Ecto neural progenitor cell (in vitro differentiated cells): ENCODE measurements around the gene ITPA.

ENCODE experiments used
- DNase-seq: peaks from one replicate; pipeline ENCODE4 v3.0.0-alpha.2; 2018; ENCODE audit warnings: low spot score

The ITPA gene

DNA sequence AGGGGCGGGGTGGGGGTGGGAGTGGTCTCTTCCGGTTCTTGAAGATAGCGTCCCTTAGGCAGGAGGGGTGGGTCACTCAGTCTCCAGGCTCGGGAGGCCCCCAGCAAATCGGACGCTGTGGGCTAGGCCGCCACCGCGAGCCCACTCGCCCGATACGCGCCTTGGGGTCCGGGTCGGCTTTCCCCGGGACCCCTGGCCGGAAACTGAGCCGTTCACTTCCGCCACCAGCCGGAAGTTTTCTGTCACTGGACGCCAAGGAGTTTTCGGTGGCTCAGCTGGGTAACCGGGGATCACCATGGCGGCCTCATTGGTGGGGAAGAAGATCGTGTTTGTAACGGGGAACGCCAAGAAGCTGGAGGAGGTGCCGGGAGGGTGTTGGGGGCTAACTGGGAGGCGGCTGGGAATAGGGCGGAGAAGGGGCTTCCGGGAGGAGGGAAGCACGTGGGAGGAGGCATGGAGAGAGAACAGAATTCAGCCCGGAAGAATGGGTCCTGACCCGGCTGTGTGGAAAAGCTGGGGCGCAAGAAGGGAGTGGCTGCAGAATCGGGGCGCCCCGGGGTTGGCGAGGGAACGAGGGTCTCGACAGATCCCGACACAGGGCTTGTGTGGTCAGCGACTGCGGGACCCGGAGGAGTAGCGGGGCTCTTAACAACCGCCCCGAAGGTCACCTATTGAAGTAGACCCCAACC lies at the start of gene ITPA:
Gene ITPA (plus strand): TSS at position 242 of the 689 bp plus-strand sequence. CDS start 54 bp downstream, at position 296.
- peak; percentile 81 for DNase-seq

DNA sequence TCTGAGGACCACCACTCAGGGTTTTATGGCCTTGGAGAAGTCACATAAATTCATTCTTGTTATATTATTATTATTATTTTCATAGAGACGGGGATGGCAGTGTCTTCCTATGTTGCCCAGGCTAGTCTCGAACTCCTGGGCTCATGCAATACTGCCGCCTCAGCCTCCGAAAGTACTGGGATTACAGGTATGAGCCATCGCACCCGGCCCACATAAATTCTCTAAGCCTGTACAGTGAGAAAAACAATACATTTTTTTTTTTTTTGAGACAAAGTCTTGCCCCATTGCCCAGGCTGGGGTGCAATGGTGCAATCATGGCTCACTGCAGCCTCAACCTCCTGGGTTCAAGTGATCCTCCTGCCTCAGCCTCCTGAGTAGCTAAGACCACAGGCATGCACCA lies 48.9 kb upstream of the ITPA start:
- no peak for DNase-seq

DNA sequence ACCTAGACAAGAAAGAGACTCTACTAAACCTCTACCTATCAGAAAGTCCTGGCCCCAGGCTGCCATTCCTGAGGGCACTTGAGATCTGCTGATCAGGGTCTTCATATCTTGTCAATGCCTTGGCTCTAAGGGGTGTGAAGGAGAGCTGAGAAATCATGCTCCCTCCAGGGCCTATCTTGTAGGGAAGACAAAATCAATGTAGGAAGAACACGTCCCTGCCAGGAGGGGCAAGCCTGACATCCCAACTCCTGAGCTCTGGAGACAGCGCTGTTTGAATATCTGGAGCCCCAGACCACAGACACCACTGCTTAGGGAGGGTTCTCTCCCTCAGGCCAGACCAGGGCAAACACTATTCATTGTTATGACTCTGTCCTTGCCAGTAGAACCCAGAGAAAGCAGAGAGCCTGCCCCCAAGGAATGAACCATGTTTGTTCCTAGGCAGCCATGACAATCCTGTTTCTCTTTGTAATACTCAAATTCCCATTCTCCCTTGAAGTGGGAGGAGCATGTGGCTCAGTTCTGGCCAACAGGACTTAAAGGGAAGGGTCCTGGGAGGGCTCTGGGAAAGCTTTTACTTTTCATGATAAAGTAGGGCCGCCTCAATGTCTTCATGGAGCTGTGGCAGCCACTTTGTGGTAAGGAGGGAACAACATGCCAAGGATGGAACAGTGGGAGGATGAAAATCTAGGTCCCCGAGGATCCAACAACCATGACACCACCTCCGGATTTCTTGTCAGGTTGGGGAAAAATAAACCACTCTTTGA lies 47.8 kb upstream of the ITPA start:
- DNase-seq: no peak

DNA sequence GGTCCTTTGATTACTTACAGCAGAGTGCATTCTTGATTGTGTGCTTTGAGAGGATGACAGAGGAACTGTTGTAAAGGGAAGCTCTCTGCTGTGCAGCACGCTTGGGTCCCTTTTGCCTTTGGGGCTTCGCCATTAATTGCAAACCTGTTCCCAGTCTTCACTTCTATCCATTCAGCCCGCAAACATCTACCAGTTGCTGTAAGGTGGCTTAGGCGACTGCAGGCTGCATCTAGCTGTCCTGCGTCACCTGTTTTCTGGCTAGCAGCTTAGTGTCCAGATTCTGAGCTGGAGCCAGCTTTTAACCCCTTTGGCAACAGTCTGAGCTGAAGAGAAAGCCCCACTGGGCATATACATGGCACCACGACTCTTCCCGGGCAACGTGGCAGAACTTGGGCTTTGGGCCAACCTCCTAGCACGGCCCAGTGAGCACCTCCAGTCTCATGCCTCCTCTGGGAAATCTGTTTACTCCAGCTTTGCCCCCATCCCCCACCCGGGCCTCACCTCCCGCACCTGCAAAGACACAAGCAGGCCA lies 47.2 kb upstream of the ITPA start:
- no peak for DNase-seq

DNA sequence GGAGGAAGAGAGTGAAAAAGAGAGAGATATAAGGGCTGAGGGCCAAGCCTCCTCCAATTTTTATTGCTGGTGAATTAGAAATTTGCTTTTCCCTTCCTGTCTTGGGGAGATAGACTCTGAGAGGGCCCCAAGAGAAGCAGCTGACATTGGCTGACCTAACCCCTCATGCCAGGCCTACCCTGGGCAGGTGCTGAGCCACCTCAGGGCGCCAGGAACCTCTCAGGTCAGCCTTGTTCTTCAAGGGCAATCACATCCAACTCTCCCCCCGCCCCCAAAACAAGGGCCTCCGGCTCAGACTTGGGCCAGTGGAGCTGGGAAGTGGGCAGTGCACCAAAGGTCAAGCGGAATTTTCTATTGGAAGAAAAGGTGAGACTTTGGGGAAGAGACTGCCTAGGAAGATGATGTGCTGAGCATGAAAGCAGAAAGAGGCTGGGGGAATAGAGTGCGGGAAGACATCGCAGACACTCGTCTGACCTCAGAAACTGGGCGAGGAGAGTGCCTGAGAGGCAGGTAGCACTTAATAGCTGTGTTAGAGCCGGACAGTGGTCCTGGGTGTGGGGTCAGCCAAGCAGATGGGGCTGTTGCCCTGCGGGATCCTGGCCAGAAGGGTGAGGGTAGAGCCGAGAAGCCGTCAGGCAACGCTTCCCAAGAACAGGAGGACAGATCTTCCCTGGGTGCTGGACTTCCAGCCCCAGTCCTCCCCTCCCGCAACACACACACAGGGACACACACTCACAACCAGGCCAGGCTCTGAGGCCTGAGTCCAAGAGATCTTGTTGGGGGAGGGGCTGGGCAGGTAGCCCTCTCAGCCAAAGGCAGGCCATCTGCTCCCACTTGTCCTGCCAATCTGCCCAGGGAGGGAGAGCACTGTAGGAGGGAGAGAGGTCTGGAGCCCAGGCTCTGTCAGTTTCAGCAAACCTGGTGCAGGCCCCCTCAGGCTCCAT lies 45.9 kb upstream of the ITPA start:
- DNase-seq: no peak

DNA sequence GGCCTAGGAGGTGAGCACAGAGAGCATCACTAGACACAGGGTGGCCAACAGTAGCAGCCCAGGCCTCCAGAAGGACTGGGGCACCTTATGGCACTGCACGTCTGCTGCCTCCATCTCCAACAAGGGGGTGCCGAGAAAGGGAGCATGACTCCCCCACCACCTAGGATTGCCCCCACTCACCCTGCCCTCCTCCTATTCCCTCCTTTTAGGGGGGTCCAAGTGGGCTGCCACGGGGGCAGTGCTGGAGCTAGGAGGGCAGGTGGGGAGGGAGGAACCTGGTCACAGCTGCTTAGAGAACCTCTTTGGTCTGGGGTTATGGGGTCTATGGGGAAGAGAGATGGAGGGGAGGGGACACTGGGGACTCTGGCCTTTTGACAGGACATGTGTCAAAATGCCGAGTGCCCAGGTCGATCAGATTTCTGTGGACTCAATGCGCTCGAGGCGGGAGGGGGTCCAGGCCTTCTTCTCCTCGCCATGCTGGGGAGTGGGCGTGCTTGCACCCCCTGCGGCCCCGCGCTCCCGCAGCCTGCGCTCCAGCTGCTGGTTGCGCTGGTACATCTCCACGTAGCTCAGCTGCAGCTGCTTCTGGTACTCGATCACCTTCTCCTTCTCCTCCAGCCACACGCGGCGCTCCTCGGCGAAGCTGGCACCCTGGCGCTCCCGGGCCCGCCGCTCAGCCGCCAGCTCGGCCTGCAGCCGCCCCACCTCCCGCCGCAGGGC lies 45.1 kb upstream of the ITPA start:
- DNase-seq: no peak

DNA sequence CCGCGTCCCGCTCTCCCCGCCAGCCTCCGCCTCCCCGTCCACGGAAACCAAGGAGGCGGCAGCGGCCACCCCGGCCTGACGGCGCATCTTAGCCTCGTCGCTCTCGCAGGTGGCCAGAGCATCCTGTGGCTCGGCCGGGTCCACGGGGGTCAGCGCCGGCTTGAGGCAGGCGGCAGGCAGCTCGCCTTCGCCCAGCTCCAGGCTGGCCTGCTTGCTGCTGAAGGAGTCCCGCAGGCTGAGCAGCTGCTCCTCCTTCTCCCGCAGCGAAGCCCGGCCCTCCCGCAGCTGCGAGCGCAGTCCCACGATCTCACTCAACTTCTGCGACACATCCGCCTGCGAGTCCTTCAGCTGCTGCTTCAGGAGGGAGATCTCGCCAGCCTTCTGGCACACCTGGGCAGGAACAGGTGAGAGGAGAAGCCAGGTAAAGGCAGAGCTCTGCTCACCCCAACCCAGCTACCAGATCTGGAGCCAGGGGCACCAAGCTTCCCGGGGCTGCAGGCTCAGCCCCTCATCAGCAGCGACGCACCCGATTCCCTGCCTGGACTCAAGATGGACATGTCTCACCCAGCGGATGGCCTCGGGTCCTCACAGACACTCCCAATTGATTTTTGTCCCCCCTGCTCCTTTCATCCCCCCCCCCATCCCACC lies 44.4 kb upstream of the ITPA start:
- DNase-seq: no peak

DNA sequence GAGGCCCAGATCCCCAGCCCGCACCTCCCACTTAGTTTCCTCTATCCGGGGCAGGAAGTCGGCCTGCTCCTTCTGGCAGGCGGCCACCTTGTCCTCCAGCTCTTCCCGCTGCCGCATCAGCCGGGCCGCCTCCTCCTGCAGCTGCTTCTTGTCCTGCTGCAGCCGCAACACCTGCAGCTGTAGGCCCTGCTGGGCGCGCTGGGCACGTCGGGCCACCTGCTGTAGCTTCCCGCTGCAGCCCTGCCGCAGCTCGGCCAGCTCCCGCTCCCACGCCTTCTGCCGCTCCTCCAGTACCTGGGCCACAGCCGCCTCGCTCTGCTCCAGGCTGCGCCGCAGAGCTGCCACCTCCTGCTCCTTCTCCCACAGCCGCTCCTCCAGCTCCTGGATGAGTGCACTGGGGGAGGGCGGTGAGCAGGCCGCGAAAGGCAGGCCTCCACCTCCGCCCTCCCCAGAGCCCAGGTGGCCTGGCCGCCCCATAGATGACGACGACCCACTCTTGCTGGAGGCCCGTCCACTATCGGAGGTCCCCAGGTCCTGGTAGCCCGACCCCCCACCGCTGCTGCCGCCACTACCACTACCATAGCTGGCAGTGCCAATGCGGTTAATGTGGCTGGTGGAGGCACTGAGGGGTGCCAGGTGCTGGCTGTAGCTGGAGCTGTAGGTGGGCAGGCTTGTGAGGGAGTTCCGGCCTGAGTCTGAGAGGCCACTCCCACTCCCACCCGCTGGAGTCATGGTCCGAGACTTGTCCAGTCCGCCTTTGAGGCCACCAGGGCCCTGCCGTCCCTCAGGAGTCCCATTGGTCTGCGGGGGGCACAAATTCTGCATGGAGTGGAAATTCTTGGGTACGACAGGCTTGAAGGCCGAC lies 43.6 kb upstream of the ITPA start:
- DNase-seq: no peak

DNA sequence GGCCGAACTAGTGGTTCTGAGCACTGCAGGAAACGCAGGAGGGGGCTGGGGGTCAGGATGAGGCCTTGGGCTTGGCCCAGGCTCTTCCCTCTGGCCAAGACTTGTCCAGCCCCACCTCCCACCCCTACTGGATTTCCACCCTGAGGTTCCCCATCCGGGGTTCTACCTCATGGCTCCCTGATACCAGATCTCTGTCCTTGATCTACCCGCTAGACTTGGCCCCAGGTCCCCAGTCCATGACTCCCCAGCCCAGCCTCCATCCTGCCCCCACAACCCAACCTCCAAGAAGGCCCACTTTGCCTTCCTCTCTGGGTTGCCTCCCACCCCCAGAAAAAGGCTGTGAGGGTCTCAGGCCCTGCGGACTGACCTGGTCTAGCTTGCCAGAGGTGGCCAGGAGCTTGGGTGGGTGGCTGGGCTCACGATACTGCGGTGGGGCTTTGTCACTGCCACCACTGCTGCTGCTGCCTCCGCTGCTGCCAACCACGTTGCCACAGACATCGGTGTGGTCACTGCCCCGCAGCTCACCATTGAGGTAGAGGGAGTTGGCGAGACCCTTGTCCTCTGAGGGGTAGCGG lies 42.9 kb upstream of the ITPA start:
- no peak for DNase-seq

DNA sequence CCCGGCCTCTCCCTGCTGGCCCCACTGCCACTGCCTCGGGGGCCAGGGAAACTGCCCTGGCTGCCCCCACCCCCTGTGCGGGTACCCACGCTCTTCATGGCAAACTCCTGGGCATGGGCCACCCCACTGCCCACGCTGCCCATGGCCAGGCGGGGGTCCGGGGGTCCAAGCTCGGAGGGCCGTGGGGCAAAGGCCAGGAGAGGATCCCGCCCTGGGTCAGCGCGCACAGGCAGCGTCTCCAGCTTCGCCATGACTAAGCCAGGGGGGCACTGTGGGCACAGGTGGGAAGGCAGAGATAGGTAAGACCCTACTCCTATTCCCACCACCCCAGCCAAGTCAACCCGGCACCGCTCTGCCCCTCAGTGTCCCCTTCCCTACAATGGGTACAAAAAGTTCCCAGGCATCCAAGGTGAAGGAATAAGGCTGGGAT lies 42.4 kb upstream of the ITPA start:
- no peak for DNase-seq

DNA sequence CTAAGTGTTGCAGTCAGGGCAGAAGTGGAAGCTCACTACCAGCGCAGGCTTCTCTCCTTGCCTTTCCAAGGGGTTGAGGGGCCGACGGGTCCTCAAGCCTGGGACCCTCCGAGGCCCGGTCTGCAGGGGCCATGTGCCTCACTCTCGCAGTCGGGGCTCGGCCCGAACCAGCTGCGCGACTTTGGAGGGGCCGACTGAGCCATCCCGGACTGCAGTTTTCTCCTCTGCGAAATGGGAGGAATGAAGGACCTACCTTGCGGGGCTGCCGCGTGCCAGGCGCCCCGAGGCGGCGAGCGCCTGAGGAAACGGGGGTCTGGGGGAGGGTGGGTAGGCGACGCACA lies 41.6 kb upstream of the ITPA start:
- DNase-seq: no peak

DNA sequence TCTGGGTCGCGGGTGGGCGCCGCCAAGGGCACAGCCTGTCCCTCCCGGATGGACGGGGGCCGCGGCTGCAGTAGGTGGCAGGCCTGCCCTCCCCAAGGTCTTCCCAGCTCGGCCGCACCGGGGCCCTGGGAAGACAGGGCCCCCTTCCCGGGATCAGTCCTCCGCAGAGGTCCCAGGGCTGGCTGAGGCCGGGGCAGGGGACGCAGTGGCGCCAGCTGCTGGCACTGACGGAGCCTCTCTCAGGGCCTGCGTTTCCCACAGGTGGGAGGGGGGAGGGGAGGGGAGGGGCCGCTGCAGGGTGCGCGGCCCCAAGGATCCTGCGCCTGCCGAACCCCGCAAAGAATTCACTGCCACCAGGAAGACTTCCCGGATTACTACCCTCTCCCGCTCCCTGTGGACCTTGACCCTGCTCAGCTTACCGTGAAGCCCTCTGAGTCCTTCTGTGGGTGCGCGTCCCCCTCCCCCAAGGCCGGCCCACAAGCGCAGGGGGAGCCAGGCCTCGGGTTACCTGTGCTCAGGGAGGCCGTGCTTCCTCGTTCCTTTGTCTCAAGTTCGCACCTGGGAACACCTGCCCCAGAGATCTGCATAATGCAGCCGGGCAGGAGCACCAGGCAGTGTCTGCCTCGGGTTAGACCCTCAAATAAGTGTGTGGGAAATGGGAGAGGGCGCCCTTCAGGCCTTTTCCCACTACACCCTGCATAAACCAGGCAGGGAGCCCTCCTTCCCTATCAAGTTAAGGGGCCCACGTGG lies 41.0 kb upstream of the ITPA start:
- DNase-seq: no peak

DNA sequence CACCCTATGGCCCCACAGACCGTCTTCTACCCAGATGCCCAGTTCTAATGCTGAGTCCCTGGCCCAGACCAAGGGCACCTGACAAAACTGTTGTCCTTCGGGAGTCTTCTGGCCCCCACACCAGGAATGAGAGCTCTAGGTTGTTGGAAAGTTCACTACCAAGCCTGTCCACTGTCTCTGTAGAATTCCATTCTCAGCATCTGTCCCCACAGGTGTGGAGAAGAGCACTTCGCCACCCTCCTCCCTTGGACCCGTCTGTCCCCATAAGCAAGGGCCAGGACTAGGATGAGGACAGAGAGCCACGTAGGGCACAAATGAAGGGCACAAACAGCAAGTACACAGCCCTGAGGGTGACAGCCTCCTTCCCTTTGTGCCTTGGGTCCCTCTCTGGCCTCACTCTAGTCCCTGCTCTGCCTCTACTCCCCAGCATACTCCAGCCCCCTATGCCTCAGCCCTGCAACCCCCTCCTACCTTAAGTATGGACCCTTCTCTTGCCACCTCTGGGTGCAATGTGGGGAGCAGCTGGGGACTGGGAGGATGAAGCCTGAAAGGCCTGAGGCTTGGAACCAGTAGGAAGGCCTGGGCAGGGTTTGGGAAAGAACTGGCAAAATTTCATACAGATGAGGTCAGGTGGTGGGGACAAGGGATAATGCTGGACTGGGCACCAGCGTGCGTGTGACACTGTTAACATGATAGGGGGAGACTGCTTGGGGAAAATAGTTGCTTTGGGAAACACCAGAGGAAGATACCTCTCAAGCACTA lies 40.3 kb upstream of the ITPA start:
- DNase-seq: no peak

DNA sequence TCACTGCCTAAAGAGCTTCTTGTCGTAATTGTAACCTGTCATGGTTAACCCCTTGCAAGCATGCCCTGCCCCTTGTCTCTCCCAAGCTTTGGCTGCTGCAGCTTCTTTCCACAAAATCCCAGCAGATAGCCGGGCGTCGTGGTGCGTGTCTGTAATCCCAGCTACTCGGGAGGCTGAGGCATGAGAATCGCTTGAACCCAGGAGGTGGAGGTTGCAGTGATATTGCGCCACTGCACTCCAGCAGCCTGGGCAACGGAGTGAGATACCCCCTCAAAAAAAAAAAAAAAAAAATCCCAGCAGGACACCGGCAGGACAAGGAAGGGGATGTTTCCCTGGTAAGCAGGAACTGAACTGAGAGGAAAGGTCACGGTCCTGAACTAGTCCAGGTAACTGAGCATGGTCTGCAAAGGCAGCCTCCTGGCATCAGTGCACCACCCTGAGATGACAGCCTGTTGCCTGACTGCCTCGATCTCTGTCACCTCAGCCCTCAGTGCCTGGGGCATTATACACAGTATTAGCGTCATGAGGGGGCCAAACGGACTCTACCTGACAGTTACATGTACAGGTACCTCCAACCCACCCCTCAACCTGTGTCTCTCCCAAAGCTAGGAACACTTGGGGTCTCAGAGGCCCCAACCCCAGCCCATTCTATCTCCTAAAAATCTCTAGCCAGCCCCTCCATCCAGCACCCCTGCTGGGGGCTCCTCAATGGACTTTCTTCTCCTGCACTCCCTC lies 37.7 kb upstream of the ITPA start:
- DNase-seq: no peak

DNA sequence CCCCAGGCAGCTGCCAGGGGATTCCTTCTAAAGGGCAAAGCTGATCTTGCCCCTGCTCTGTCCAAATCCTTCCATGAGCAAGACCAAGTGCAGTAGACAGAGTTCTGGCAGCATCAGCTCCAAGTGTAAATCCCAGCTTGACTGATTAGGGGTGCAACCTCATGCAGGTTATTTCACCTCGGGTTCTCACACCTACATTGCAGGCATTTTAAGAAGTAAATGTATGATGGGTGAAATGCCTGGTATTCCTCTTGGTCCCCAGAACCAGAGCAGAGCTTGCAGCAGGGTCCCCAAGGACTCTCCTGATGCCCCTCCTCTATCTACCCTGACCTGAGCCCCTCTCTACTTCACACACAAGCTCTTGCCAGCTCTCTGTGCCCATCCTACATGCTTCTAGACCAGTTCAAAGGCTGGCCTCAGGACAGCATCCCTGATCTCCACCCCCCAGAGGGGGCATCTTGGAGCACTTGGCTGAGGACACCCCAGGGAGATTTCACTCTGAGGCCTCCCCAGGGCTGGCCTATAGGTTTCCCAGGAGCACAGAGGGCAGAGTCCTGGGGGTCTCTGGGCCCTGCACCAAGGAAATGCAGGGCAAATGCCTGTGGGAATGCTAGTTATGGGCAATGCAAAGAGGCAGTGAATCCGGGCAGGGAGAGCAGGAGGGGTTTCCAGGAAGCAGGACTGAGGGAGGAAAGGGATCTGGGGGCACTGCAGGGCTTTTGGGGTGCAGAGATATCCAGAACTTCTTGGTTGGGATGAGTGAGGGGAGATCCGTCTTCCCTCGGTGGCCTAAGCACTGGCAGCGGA lies 37.0 kb upstream of the ITPA start:
- no peak for DNase-seq

DNA sequence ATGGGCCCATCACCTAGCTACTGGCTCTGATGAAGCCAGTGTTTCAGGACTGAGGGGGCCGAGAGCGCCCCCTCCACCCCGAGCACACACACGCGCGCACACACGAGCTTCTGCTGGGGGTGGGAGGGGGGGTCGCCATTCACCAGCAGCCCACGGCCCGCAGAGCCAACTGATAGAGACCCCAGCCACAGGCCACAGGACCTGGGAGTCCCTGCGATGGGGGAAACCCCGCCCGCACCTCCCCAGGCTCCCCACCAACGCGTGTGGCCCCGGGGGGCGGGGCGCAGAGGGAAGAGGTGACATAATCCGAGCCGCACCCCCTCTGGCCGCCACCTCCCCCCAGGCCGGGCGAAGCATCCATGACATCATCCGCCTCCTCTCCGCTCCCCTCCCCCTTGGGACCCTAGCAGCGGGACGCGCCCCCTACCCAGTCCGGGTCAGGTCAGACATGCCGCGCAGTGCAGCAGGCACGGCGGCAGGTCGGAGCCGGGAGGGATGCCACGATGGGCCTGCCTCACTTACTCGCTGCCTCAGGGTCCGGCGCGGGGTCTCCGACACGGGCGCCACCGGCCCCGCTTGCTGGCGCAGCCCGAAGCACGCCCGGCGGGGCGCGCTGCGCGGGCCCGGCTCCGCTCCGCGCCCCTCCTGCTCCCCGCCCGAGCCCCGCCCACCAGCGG lies 36.2 kb upstream of the ITPA start, which contains the start of gene LZTS3:
Gene LZTS3 (minus strand): TSS at position 617 of the 677 bp plus-strand sequence. CDS start 6,386 bp downstream, outside the sequence.
- DNase-seq: peak; percentile 95
